CD14-positive monocyte (primary cell): ENCODE results near the gene TXK. TPM values are rescaled to one million over a fixed set of nuclear protein-coding genes. Genes with fewer than 3 reads are reported as not detected.

ENCODE experiments used
- DNase-seq, 3 donors: peaks; one replicate each; pipeline ENCODE4 v3.0.0-alpha.2; 2011 to 2022
- H2AFZ ChIP-seq: 2 replicates; pipeline ENCODE4 v1.6.0; 2012; ENCODE audit warnings: mild to moderate bottlenecking, low read depth, low read length, inconsistent platforms; ENCODE audit not compliant: insufficient read depth, poor library complexity, severe bottlenecking
- H3K27ac ChIP-seq, 2 donors: 1 replicate in 1 of 2; 2 replicates in 1 of 2; pipeline ENCODE4 v1.5.1; 2012 to 2013; ENCODE audit warnings: low read length in 2 of 2, control low read depth in 1 of 2, inconsistent platforms in 1 of 2, low read depth in 1 of 2, mild to moderate bottlenecking in 1 of 2
- H3K27me3 ChIP-seq, 2 donors: one replicate each; pipeline versions ENCODE4 v1.6.0 to v1.6.1; 2011 to 2013; ENCODE audit warnings: low read length in 2 of 2; ENCODE audit not compliant: control insufficient read depth in 2 of 2, insufficient read depth in 2 of 2
- H3K36me3 ChIP-seq, 2 donors: replicated peaks in 1 of 2; 1 replicate in 1 of 2; 2 replicates in 1 of 2; pipeline versions ENCODE4 v1.5.1 to v1.6.1; 2012 to 2013; ENCODE audit warnings: low read length in 2 of 2, control low read depth in 1 of 2, inconsistent platforms in 1 of 2, mild to moderate bottlenecking in 1 of 2; ENCODE audit not compliant: insufficient read depth in 2 of 2, control insufficient read depth in 1 of 2
- H3K4me1 ChIP-seq, 2 donors: 1 replicate in 1 of 2; 2 replicates in 1 of 2; pipeline versions ENCODE4 v1.5.1 to v1.6.1; 2012 to 2013; ENCODE audit warnings: low read length in 2 of 2, control low read depth in 1 of 2, inconsistent platforms in 1 of 2, mild to moderate bottlenecking in 1 of 2, moderate library complexity in 1 of 2; ENCODE audit not compliant: insufficient read depth in 2 of 2, control insufficient read depth in 1 of 2
- H3K4me2 ChIP-seq: replicated peaks from 2 replicates; pipeline ENCODE3; 2012; ENCODE audit warnings: low read length, moderate library complexity, mild to moderate bottlenecking; ENCODE audit not compliant: poor library complexity, severe bottlenecking; ENCODE audit errors: extremely low read depth
- H3K4me3 ChIP-seq, 3 experiments: fragments of 200-600 bp in 1 of 3; sonication (generic) in 1 of 3; replicated peaks in 1 of 3; 1 replicate in 2 of 3; 2 replicates in 1 of 3; pipeline ENCODE4 v1.5.1; 2011 to 2013; ENCODE audit warnings: low read length in 3 of 3, mild to moderate bottlenecking in 3 of 3, control low read depth in 2 of 3, low read depth in 2 of 3, inconsistent platforms in 1 of 3, moderate library complexity in 1 of 3
- H3K79me2 ChIP-seq: 2 replicates; pipeline ENCODE4 v1.6.0; 2012; ENCODE audit warnings: mild to moderate bottlenecking, control low read depth, inconsistent platforms, low read length, moderate library complexity; ENCODE audit not compliant: insufficient read depth
- H3K9ac ChIP-seq: 2 replicates; pipeline ENCODE4 v1.6.0; 2017; ENCODE audit warnings: low read length, mild to moderate bottlenecking; ENCODE audit not compliant: insufficient read depth, poor library complexity, severe bottlenecking
- H3K9me3 ChIP-seq, 2 donors: replicated peaks in 1 of 2; 1 replicate in 1 of 2; 2 replicates in 1 of 2; pipeline versions ENCODE4 v1.5.1 to v1.6.1; 2012 to 2013; ENCODE audit warnings: low read length in 2 of 2, control low read depth in 1 of 2; ENCODE audit not compliant: control insufficient read depth in 1 of 2, insufficient read depth in 1 of 2
- H4K20me1 ChIP-seq: 2 replicates; pipeline ENCODE4 v1.6.0; 2012; ENCODE audit warnings: mild to moderate bottlenecking, low read length, control low read depth, moderate library complexity; ENCODE audit not compliant: insufficient read depth
- H3K27ac Mint-ChIP-seq, 7 donors: one replicate each; pipeline ENCODE4 v1.8.0; 2020; ENCODE audit warnings: mild to moderate bottlenecking in 7 of 7, mixed read lengths in 7 of 7, moderate library complexity in 6 of 7, inconsistent platforms in 2 of 7
- H3K27me3 Mint-ChIP-seq, 3 donors: one replicate each; pipeline ENCODE4 v1.8.0; 2021 to 2022; ENCODE audit warnings: low read depth in 3 of 3, mild to moderate bottlenecking in 3 of 3, mixed read lengths in 3 of 3, moderate library complexity in 3 of 3, inconsistent platforms in 1 of 3
- H3K36me3 Mint-ChIP-seq, 2 donors: one replicate each; pipeline ENCODE4 v1.8.0; 2020; ENCODE audit warnings: mixed read lengths in 2 of 2, inconsistent platforms in 1 of 2, mild to moderate bottlenecking in 1 of 2
- H3K4me1 Mint-ChIP-seq: one replicate; pipeline ENCODE4 v1.8.0; 2020; ENCODE audit warnings: mild to moderate bottlenecking, mixed read lengths
- H3K4me3 Mint-ChIP-seq, 2 donors: one replicate each; pipeline ENCODE4 v1.8.0; 2020; ENCODE audit warnings: mild to moderate bottlenecking in 2 of 2, mixed read lengths in 2 of 2, moderate library complexity in 1 of 2
- H3K9me3 Mint-ChIP-seq, 7 donors: one replicate each; pipeline ENCODE4 v1.8.0; 2020 to 2022; ENCODE audit warnings: mixed read lengths in 7 of 7, mild to moderate bottlenecking in 6 of 7, moderate library complexity in 6 of 7, inconsistent platforms in 2 of 7
- intact Hi-C, 2 donors: fragments of 100-400 bp; cut with micrococcal nuclease; formaldehyde crosslinking; loops; one replicate each; pipeline versions ENCODE4 v1.15.0 to v1.15.1; 2023
- polyA plus RNA-seq, 3 donors: library from polyadenylated mRNA; depleted of rRNA in 1 of 3; unstranded in 2 of 3; stranded (reverse) in 1 of 3; fragments of 300-500 nt in 2 of 3; fragments of >200 nt in 1 of 3; fragmentation: Illumina TruSeq in 2 of 3; gene quantifications; 1 replicate in 2 of 3; 2 replicates in 1 of 3; pipeline ENCODE4 v1.2.3, GENCODE V29; 2012 to 2021
- TF ChIP-seq, protein P1 (sequence below): fragments of 200-600 bp; IDR thresholded peaks from one replicate; pipeline ENCODE4 v1.8.0; 2022; ENCODE audit warnings: antibody characterized with exemption, mild to moderate bottlenecking

Gene TXK
- polyA plus RNA-seq, 3 donors = 0.13 to 0.93 (median 0.54) TPM

DNA sequence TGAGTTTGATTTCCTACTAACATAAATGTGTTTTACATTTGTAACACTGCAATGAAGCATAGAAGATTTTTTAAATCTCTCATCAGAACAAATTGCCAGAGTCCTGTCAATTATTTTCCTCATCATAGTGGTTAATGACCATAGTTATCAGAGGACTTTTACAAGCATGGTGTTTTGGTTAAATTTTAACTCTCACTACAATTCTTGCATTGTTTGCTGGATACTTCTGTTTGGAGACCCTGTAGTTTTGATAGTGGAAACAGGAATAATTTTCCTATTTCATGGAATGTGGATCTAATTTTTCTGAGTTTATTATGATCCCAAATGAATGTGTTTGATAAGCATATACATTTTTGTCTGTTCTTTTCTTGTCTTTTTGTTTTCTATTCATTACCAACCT is 100.6 kb downstream of the TXK start:
- H3K4me3 ChIP-seq = no peak overlapping the region
- intact Hi-C loops = loop anchor here in 1 of 2 donors (2.0 to 10.0 kb wide), 2 partner anchors 53 to 549 kb away; partner anchors contain the start of gene ATP10D
- Mint-ChIP-seq H3K27me3 (peaks cover 0 to 2% (median 1%) of the 10 kb centered on the region in 3 donors), H3K9me3 (no peaks in the 10 kb centered on the region), H3K36me3 (no peaks in the 10 kb centered on the region), H3K4me1 (peaks cover 25% of the 10 kb centered on the region), H3K27ac (no peak overlapping the region), H3K4me3 (no peak overlapping the region)
- no peak overlapping the region for H3K27ac ChIP-seq
- no peaks in the 10 kb centered on the region for H4K20me1 ChIP-seq
- no peak overlapping the region for H3K4me2 ChIP-seq
- no peaks in the 10 kb centered on the region for H3K27me3 ChIP-seq
- H3K9me3 ChIP-seq = no peaks in the 10 kb centered on the region
- no peaks in the 10 kb centered on the region for H3K36me3 ChIP-seq
- H3K79me2 ChIP-seq = no peaks in the 10 kb centered on the region
- no peak overlapping the region for H3K9ac ChIP-seq
- no peak for DNase-seq
- peaks cover 18 to 27% of the 10 kb centered on the region in 2 donors for H3K4me1 ChIP-seq
- TF ChIP-seq, protein P1, sequence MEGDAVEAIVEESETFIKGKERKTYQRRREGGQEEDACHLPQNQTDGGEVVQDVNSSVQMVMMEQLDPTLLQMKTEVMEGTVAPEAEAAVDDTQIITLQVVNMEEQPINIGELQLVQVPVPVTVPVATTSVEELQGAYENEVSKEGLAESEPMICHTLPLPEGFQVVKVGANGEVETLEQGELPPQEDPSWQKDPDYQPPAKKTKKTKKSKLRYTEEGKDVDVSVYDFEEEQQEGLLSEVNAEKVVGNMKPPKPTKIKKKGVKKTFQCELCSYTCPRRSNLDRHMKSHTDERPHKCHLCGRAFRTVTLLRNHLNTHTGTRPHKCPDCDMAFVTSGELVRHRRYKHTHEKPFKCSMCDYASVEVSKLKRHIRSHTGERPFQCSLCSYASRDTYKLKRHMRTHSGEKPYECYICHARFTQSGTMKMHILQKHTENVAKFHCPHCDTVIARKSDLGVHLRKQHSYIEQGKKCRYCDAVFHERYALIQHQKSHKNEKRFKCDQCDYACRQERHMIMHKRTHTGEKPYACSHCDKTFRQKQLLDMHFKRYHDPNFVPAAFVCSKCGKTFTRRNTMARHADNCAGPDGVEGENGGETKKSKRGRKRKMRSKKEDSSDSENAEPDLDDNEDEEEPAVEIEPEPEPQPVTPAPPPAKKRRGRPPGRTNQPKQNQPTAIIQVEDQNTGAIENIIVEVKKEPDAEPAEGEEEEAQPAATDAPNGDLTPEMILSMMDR = no peak
- H2AFZ ChIP-seq = no peak overlapping the region

DNA sequence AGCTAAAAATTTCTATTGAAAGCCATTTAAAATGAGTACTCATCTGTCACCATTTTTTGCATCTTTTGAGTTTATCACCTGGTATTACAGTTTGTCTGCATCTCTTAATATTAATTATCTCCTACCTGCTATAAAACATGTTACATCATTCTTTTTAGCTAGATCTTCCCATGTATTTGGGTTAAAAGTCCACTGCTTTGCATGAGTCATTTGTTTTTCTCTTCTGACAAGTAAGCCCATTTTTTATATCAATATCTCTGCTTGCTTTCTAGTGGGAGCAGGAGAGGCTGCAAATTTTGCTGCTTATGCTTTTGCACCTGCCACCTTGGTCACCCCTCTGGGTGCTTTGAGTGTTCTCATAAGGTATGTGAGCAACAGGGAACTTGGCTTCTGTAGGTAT is 101.3 kb downstream of the TXK start:
- no peak overlapping the region for H3K9ac ChIP-seq
- no peak overlapping the region for H2AFZ ChIP-seq
- H3K36me3 ChIP-seq = no peaks in the 10 kb centered on the region
- H3K27me3 Mint-ChIP-seq = peaks cover 0 to 2% (median 1%) of the 10 kb centered on the region in 3 donors
- no peak overlapping the region for H3K4me3 Mint-ChIP-seq
- no peak overlapping the region for H3K27ac Mint-ChIP-seq
- peaks cover 25% of the 10 kb centered on the region for H3K4me1 Mint-ChIP-seq
- H3K79me2 ChIP-seq = no peaks in the 10 kb centered on the region
- no peaks in the 10 kb centered on the region for H3K9me3 Mint-ChIP-seq
- H3K27ac ChIP-seq = no peak overlapping the region
- intact Hi-C loops = loop anchor here in 1 of 2 donors (2.0 to 10.0 kb wide), 2 partner anchors 54 to 548 kb away; partner anchors contain the start of gene ATP10D
- no peak overlapping the region for H3K4me2 ChIP-seq
- TF ChIP-seq, protein P1 = no peak
- H3K9me3 ChIP-seq = no peaks in the 10 kb centered on the region
- H4K20me1 ChIP-seq = no peaks in the 10 kb centered on the region
- H3K4me1 ChIP-seq = peaks cover 18 to 21% of the 10 kb centered on the region in 2 donors
- H3K27me3 ChIP-seq = no peaks in the 10 kb centered on the region
- no peak overlapping the region for H3K4me3 ChIP-seq
- H3K36me3 Mint-ChIP-seq = no peaks in the 10 kb centered on the region
- no peak for DNase-seq
